Measurements from ENCODE around the gene LTF.

DNA sequence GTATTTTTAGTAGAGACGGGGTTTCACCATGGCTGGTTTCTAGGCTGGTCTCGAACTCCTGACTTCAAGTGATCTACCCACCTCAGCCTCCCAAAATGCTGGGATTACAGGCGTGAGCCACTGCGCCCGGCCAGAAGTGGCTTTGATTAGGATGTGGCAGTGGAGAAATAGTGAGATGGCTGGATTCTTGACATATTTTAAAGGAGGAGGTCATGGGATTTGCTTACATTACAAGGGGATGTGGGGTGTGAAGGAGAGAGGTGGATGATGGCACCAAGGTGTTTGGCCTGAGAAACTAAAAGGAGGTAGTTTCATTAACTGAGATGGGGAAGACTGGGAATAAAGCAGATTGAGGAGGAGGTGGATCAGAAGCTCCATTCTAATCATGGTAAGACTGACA, 15.0 kb upstream of the LTF start:
- TF ChIP-seq, protein P1, sequence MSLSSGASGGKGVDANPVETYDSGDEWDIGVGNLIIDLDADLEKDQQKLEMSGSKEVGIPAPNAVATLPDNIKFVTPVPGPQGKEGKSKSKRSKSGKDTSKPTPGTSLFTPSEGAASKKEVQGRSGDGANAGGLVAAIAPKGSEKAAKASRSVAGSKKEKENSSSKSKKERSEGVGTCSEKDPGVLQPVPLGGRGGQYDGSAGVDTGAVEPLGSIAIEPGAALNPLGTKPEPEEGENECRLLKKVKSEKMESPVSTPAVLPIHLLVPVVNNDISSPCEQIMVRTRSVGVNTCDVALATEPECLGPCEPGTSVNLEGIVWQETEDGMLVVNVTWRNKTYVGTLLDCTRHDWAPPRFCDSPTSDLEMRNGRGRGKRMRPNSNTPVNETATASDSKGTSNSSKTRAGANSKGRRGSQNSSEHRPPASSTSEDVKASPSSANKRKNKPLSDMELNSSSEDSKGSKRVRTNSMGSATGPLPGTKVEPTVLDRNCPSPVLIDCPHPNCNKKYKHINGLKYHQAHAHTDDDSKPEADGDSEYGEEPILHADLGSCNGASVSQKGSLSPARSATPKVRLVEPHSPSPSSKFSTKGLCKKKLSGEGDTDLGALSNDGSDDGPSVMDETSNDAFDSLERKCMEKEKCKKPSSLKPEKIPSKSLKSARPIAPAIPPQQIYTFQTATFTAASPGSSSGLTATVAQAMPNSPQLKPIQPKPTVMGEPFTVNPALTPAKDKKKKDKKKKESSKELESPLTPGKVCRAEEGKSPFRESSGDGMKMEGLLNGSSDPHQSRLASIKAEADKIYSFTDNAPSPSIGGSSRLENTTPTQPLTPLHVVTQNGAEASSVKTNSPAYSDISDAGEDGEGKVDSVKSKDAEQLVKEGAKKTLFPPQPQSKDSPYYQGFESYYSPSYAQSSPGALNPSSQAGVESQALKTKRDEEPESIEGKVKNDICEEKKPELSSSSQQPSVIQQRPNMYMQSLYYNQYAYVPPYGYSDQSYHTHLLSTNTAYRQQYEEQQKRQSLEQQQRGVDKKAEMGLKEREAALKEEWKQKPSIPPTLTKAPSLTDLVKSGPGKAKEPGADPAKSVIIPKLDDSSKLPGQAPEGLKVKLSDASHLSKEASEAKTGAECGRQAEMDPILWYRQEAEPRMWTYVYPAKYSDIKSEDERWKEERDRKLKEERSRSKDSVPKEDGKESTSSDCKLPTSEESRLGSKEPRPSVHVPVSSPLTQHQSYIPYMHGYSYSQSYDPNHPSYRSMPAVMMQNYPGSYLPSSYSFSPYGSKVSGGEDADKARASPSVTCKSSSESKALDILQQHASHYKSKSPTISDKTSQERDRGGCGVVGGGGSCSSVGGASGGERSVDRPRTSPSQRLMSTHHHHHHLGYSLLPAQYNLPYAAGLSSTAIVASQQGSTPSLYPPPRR (CRISPR knock-in tag; IDR thresholded peaks at IDR 0.05; ENCODE audit: borderline replicate concordance), result no peak
- TF ChIP-seq KLF13 (CRISPR knock-in tag; IDR thresholded peaks at IDR 0.05) (no peak), NFYB (CRISPR knock-in tag; IDR thresholded peaks at IDR 0.05) (no peak), ZNF816 (CRISPR knock-in tag; IDR thresholded peaks at IDR 0.05; ENCODE audit: borderline replicate concordance) (no peak), SRF (IDR thresholded peaks at IDR 0.05; ENCODE audit: low read depth, low read length) (no peak), GABPB1 (CRISPR knock-in tag; IDR thresholded peaks at IDR 0.05) (no peak), TARDBP (CRISPR knock-in tag; IDR thresholded peaks at IDR 0.05) (no peak), ZKSCAN8 (CRISPR knock-in tag; IDR thresholded peaks at IDR 0.05; ENCODE audit: borderline replicate concordance) (no peak)
- TF ChIP-seq, protein P2, sequence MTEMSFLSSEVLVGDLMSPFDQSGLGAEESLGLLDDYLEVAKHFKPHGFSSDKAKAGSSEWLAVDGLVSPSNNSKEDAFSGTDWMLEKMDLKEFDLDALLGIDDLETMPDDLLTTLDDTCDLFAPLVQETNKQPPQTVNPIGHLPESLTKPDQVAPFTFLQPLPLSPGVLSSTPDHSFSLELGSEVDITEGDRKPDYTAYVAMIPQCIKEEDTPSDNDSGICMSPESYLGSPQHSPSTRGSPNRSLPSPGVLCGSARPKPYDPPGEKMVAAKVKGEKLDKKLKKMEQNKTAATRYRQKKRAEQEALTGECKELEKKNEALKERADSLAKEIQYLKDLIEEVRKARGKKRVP (CRISPR knock-in tag; IDR thresholded peaks at IDR 0.05), result no peak
- TF ChIP-seq, protein P3, sequence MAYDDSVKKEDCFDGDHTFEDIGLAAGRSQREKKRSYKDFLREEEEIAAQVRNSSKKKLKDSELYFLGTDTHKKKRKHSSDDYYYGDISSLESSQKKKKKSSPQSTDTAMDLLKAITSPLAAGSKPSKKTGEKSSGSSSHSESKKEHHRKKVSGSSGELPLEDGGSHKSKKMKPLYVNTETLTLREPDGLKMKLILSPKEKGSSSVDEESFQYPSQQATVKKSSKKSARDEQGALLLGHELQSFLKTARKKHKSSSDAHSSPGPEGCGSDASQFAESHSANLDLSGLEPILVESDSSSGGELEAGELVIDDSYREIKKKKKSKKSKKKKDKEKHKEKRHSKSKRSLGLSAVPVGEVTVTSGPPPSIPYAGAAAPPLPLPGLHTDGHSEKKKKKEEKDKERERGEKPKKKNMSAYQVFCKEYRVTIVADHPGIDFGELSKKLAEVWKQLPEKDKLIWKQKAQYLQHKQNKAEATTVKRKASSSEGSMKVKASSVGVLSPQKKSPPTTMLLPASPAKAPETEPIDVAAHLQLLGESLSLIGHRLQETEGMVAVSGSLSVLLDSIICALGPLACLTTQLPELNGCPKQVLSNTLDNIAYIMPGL (CRISPR knock-in tag; IDR thresholded peaks at IDR 0.05; ENCODE audit: borderline replicate concordance in 1 of 2, low read depth in 1 of 2), result no peak
- TF ChIP-seq, protein P4, sequence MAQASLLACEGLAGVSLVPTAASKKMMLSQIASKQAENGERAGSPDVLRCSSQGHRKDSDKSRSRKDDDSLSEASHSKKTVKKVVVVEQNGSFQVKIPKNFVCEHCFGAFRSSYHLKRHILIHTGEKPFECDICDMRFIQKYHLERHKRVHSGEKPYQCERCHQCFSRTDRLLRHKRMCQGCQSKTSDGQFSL (CRISPR knock-in tag; IDR thresholded peaks at IDR 0.05), result no peak
- TF ChIP-seq, protein P5, sequence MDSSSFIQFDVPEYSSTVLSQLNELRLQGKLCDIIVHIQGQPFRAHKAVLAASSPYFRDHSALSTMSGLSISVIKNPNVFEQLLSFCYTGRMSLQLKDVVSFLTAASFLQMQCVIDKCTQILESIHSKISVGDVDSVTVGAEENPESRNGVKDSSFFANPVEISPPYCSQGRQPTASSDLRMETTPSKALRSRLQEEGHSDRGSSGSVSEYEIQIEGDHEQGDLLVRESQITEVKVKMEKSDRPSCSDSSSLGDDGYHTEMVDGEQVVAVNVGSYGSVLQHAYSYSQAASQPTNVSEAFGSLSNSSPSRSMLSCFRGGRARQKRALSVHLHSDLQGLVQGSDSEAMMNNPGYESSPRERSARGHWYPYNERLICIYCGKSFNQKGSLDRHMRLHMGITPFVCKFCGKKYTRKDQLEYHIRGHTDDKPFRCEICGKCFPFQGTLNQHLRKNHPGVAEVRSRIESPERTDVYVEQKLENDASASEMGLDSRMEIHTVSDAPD (CRISPR knock-in tag; IDR thresholded peaks at IDR 0.05), result no peak
- TF ChIP-seq, protein P6, sequence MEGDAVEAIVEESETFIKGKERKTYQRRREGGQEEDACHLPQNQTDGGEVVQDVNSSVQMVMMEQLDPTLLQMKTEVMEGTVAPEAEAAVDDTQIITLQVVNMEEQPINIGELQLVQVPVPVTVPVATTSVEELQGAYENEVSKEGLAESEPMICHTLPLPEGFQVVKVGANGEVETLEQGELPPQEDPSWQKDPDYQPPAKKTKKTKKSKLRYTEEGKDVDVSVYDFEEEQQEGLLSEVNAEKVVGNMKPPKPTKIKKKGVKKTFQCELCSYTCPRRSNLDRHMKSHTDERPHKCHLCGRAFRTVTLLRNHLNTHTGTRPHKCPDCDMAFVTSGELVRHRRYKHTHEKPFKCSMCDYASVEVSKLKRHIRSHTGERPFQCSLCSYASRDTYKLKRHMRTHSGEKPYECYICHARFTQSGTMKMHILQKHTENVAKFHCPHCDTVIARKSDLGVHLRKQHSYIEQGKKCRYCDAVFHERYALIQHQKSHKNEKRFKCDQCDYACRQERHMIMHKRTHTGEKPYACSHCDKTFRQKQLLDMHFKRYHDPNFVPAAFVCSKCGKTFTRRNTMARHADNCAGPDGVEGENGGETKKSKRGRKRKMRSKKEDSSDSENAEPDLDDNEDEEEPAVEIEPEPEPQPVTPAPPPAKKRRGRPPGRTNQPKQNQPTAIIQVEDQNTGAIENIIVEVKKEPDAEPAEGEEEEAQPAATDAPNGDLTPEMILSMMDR (CRISPR knock-in tag; IDR thresholded peaks at IDR 0.05), result no peak

Measured in HepG2 (cell line).